Bone marrow (tissue), 2 donors: ENCODE measurements around the gene SDK2.

Experiments used
- DNase-seq, 2 donors: peaks; one replicate each; lab custom pipeline; 2025; lab: John Stamatoyannopoulos, UW

Gene SDK2

DNA sequence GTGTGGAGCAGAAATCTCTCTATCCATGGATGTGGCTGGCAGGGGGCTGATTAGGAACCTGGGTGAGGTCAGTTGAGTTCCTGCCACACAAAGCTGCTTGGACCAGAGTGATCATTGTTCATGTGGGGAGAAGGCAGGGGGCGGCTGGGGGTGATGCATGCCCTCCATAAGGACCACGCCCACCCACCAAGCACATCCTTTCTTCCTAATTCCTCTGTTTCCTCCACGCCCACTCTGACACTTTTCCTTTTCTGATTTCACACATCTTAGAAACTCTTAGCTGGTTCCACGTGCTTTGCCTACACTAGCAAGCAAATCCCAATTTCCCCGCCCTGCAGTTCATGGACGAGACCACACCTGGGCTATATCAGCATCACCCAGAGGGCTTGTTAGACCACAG is 108.5 kb downstream of the SDK2 start:
- DNase-seq = no peak

DNA sequence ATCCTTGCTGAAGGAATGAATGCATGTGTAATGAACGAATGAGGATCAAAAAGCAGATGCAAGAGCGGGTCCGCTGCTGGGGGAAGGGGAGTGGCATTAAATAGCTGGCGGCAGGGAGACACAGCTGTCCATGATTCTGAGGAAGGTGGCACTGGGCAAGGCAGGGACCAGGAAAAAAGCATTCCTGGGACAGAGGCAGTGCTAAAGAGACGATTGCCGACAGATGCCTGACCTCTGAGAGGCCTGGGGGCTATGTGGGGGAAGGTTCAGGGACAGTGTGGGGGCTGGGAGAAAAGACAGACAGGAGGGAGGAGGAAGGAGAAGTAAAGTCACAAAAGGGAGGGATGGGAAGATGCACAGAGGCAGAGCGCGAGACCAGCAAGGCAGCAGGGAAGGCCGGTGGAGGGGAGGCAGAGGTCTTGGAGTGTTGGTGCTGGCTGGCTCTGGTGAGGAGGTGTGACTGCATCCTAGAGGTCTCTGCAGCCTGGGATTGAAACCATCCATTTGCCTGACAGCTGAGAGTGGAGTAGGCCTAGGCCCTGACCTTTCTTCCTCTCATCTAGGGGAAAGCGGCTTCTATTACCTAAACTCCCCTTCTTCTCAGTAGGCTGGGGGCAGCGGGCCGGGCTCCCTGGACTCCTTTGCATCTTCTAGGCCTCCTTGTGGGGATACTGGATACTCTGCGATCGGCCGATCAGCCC is 109.9 kb downstream of the SDK2 start:
- DNase-seq = no peak

DNA sequence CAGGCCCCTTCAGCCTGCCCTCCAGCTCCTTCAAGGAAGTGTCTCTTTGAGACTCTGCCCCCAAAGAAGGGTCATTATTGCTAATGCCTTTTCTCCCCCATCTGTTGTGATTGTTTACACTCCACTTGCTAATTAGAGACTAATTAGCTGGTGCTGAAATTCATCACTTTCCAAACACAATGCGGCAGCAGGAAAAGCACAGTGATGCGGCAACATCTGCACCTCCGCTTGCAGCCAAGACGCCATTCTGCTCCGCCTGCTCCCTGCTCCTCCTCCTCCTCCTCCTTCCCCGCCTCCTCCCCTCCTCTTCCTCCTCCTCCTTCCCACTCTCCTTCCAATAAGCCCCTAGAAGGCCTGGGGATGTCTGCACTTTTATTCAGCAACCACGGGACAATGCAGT is 110.5 kb downstream of the SDK2 start:
- no peak for DNase-seq

DNA sequence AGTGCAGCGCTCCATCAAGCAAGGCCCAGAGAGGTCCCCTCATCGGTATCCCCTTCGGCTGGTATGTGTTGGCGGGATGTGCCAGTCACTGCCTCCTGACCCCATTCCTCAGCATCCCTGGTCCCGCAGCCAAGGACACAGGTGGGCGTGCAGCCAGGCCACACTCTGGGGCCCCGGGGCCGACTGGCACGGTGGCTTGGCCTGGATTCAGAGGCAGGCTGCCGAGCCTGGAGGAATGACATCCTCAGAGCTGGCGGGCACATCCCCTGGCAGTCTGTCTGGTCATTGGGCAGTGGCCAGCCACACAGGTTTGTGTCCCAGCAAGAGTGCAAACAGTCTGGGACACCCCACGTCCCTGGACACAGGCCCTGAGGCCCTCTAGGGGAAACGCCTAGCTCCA is 111.1 kb downstream of the SDK2 start:
- no peak for DNase-seq

DNA sequence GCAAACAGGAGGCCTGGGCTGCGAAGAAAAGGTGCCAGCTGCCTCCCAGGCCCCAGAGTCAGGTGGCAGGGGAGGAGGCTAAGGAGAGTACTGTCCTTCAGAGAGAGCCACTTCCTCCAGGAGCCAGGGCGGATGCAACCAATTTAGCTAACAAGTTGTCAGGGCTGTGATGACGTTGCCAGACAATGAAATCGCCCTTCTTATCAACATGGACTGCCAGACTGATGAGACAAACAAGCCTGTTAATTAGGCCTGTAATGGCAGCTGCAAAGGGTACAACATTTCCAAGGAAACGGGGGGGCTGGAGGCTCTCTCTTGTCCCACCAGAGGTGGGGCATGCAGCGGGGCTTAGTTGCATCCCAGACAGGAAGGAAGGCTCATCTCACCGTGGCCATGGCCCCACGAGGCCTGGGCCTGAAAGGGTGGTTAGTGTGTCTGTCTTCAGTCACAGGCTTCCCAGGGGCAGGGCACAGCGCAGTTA is 111.8 kb downstream of the SDK2 start:
- DNase-seq = no peak

DNA sequence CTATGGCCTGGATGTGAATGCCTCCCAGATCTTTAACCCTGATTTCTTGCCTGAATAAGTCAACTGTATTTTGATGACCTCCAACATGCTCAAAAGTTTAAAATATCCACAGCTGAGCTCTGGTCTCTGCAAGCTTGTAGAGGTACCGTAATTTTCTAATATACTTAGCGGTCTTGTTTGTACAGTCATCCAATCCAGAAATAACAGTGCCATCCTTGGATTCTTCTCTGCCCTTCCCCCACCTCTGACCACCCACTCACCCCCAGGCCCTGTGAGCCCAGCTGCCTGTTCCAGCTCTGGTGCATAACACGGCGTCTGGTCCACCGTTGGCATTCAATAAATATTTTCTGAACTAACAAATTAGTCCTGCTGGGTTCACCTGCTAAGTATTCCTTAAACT is 113.1 kb downstream of the SDK2 start:
- no peak for DNase-seq

DNA sequence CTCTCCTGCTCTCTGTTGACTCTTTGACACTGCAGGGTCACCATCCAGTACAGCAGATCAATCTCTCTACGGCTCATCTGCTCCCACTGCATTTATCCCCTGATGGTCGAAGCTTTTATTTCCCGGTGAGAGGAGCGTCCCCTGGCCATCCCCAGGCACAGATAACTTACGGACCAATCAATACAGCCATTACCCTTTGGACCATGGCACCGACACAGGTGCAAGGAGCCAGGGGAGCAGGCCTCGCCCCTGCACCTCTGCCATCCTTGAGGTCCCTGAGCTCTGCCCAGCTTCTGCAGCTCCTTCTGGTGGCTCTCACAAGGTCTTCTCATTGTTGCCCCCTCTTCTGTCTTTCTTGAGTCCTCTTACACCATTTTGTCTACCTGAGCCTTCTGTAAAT is 115.6 kb downstream of the SDK2 start:
- DNase-seq = no peak

DNA sequence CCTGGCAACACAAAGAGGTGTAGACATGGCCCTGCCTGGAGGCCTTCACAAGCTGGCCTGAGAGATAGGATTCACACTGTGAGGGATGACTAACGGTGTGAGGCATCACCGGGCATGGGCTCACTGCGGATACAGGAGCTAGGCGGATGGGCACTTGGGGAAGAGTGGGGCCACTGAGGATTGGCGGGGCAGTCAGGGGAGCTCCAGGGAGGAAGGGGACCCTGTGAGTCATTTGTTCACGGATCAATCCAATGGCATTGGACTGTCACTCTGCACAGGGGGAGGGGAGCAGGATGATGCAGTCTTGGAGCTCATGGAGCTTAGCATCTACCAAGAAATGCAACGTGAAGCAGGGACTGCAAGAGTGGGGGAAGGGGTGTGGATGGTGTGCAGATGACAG is 117.3 kb downstream of the SDK2 start:
- no peak for DNase-seq

DNA sequence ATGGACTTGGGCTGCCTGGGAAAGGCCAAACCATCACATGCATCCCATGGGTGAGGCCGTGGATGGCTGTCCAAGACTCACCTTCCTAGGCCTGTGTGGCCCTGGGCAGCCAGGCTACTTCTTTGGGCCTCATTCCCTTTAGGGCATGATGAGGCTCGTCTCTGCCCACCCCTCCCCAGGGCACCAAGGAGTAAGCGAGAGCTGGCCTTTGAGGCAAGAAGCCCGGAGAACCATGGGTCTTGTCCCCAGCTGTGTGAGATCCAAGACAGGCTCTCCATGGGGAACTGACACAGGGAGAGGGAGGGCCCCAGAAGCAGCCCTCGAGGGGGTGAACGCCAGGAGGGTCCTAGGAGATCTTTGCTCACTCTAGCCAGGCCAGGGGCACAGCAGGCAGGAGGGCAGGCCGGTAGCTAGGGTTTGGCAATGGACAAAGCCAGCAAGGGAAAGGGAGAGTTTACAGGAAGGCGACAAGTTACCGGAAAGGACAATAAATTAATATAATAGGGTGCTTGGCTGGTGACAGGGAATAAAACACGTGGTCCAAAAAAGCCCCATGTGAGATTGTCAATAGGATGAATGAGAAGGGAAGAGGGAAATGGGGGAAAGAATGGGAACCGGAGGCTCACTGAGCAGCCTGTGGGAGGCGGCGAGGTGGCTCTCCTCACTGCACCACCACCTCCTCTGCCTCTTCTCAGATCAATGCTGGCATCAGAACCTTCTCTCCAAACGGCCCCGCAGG is 119.1 kb downstream of the SDK2 start:
- DNase-seq = no peak

DNA sequence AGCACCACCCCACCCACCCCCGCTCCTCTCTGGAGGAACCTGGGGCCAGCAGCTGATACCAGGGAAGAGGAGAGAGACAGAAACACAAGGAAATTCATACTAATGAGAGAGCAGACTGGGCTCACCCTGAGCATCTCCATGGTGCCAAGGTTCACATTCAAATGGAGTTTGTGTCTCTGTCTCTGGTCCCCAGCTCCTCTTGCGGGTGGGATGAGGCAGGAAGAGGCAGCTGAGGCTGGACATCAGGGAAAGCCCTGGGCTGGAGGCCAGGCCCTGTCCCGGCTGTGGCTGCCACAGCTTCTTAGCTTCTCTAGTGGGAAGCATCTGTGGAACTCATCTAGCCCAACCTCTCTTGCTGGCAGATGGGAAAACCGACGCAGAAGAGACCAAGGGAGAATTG is 121.5 kb downstream of the SDK2 start:
- DNase-seq = no peak

DNA sequence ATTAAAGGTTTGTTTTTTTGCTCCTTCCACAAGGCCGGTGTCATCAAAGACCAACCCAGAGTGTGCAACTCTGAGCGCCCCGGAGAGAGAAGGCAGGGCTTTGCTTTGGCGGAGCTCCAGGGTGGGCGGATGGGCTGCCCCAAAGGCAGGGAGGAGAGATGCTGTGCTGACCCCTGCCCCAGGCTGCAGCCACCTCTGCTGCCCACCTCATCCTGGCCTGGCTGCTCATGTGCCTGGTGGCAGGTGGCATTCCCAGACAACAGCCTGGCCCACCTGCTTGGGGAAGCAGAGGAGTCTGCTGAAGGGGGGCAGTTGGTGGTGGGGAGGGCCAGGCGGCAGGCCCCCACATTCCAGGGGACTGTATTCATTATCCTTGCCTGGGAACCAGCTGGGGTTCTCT is 122.1 kb downstream of the SDK2 start:
- DNase-seq = no peak

DNA sequence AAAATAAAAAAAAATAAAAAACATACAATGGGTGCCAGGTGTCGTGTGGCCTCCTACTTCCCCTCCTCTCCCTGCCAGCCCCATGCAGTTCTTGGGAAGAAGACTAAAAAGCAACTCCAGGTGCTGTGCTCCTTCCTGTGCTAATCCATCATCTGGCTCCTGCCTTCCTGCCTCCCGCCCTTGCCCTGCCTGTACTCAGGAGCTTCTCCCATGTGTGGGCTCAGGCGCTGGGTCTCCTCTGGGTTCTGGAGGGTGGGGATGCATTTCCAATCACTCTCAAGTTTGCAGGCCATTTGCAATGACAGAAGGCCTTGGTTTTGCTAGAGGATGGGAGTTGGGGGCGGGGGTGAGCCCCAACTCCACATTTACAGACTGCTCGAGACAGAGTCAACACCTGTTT is 122.9 kb downstream of the SDK2 start:
- DNase-seq = no peak

DNA sequence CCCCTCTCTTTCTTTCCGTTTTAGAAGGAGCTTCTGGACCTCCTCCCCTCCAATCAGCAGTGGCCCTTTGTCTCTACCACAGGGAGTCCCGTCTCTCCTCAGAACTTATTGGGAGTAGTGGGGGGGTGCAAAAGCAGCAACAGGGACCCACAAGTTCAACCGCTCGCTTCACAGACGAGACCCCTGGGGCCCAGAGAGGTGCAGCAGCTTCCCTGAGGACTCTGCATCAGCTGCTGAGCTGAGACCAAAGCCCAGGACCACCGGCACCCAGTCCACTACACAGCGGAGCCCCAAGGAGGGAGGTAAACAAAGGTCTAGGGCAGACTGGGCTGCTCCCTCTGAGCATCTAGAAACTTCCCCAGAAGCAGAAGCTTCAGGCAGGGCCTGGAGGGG is 123.9 kb downstream of the SDK2 start:
- DNase-seq = no peak

DNA sequence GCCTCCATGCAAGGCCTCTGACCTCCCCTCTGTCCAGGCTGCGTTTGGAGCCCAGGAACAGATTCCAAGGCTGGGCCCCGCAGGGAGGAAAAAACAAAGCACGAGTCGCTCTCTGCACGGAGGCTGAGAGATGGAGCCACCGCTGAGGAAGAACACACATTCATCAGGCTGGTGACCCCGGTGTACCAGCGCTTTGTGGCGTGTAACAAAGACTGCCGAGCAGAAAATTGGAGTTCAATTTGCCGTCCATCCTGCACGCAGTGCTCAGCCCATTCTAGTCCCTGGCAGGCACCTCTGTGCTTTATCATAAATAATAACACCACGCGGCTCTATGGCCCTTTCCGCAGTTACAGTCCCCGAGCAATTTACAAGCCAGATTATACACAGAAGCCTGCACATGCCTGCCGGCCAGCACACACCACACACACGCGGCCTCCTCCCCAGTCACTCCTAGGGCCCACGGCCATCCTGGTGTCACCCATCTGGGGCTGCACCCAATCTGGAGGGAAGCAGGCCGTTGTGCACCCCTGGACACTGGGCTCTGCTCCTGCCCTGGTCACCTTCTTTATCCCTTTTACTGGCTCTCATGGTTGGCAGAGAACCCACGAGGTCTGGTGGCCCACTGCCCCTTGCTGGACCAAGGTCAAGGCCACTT is 124.4 kb downstream of the SDK2 start:
- no peak for DNase-seq

DNA sequence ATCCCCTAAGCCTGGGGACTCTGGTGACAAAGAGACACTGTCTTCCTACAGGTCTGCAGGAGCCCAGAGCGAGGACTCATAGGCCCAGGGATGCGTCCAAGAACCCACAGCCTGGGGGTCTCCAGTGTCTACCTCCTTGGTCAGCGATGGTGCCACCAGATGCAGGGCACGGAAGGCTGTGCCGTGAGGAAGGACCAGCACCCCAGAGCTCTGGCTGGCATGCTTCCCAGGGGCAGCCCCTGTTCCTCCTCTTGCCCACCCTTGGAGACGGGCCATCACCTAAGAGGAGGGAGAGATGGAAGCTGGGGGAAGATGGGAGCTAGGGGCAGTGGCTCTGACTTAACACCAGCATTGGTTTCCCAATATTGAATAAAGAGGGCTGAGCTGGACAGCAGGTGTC is 125.2 kb downstream of the SDK2 start:
- no peak for DNase-seq

DNA sequence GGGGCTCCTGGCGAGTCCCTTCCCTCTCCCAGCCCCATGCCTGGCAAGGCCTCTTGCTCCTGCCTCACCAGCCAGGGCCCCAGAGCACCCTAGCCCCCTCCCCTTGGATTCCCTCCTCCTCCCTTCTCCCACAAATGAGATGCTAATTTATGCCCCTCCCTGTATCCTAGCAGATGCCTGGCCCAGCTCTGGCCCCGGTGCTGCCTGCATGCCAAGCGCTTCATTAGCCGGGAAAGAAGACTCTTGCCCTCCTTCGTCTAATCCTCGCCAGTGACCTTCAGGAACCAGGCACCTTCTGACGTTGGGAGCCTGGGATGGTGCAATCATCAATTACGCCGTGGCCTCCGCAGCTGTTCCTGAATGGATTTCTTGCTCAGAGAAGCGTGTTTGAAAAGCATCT is 127.8 kb downstream of the SDK2 start:
- no peak for DNase-seq

DNA sequence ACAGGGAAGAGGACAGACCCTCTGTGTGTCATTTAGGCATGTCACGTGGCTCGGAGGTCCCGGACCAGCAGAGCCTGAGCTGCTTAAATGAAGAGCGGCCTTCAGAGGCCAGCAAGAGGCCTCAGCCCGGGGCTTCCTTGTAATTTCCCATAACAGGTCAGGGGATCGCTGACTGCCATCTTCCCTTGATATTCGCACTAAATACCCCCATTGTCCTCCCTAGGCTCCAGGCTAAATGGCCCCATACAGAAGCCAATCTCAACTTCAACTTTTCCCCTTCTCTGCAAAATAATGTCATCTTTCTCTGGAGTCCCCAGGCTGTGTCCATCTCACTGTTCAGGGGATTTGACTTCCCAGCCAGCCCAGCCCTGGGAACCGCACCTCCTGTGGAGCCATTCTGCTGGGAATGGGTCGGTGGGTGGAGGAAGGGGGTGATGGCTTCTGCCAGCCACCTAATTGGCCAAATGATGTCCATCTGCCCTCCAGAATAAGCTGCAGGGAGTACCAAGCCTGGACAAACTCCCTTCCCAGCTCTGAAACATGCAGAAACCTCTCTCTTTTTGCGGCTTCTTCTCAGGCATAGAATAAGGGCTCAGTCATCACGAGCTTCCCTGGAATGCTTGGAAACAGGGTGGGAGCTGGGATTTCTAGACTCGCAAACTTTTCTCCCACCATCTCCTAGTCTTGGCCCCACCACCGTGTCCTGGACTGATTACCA is 129.9 kb downstream of the SDK2 start:
- DNase-seq = no peak

DNA sequence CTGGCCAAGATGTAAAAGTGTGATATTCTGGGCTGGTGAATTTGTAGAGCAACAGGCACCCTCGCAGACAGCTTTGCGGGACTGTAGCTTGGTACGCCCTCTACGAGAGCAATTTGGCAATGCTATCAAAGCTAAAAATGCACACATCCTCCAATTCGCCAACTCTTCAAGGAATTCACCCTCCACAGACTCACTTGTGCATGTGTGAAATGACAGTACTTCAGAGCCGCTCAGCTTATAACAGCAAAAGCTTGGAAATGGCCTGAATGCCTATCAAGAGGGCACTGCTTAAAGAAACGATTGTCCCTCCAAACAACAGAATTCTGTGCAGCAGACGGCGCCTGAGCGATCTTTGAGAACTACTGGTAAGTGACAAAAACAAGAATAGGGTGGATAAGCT is 130.8 kb downstream of the SDK2 start:
- DNase-seq = no peak

DNA sequence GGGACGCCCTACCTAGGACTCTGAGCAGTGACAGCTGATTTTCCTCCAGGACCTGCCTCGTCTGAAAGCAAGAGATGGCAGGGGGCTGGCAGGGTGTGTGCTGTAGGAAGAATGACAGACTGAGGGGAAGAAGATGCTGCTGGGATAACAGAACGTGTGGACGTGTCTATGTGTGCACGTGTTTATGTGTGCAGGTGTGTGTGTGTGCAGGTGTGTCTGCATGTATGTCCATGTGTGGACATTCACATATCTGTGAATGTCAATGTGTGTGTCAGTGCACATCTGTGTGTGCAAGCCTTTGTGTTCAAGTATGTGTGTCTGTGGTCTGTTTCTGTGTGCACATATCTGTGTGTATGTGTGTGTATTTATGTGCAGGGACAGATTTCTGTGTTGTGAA is 132.5 kb downstream of the SDK2 start:
- no peak for DNase-seq

DNA sequence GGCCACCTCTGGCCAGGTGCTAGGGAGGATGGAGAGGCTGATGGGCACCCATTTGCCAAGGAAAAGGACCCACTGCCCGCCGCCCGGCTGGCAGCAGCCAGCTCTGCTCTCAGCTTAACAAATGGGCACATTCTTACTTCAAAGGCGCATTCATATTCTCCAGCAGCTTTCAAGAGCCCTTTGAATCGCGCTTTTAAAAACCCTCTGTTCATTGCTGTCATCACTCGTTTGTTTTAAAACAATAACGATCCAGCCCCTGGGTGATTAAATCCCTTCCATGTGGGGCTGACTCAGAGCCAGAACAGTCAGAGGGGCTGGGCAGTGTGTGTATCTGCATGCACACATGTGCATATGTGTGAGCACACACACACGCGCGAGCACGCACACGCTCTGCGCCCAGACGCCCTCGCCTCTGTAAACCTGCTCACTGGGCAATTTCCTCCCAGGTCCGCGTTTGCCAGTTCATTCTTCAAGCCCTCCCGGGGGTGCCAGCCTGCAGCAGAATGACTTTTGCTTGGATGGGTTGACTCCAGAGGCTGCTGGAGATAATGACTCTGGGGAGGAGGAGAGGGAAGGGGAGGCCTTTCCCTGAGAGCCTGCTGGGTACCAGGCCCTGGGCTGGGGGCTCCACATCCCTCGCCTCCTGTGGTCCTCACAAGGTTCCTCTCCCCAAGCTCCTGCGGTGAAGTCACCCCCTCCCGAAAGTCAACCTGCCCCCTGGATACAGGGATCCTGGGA is 133.1 kb downstream of the SDK2 start:
- no peak for DNase-seq

DNA sequence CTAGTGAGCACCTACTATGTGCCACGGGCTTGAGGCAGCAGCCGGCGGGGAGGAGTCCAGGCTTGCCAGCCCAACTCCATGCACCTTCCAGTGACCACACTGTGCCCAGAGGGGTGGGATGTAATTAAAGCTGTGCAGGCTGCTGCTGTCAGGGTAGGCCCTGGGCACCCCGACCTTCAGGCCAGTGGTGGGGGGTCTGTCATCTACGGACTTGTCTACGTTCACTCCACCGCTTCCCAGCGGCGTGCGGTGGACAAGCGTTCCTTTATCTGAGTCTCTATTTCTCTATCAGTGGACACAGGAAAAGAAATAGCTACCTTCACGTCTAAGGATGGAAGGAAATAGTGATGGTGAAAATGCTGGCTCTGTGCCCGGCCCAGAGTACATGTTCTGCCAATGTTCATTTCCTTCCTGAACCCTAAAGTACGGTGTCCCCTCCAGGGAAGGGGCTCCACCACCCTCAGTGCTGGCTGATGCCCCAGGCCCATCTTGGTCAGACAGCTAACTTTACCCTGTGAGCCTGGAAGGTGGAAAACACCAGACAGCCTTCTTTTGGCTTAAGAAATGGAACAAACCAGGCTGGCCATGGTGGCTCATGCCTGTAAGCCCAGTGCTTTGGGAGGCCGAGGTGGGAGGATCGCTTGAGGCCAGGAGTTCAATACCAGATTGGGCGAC is 135.2 kb downstream of the SDK2 start:
- DNase-seq = no peak
